Parathyroid adenoma (tissue), 2 donors: Measurements from ENCODE around the gene GRIK3.
"Not testable (repeated sequence)": the region's sequence is repeated elsewhere in the genome, so short reads cannot be mapped to it uniquely, and the experiment has no call there.

Experiments used
- H2AFZ ChIP-seq: fragments of 300-600 bp; sonication (generic); one replicate; pipeline ENCODE4 v1.7.0; 2017; ENCODE audit warnings: antibody characterized with exemption, mild to moderate bottlenecking
- H3K27ac ChIP-seq: fragments of 300-600 bp; sonication (generic); one replicate; pipeline ENCODE4 v1.7.0; 2017
- H3K27me3 ChIP-seq: fragments of 300-600 bp; sonication (generic); one replicate; pipeline ENCODE4 v1.7.0; 2017; ENCODE audit warnings: low read length; ENCODE audit not compliant: control insufficient read depth, insufficient read depth
- H3K36me3 ChIP-seq: fragments of 300-600 bp; sonication (generic); one replicate; pipeline ENCODE4 v1.7.0; 2017; ENCODE audit warnings: low read length; ENCODE audit not compliant: control insufficient read depth, insufficient read depth
- H3K4me1 ChIP-seq: fragments of 300-600 bp; sonication (generic); one replicate; pipeline ENCODE4 v1.7.0; 2017; ENCODE audit warnings: control low read depth
- H3K4me2 ChIP-seq: fragments of 300-600 bp; sonication (generic); one replicate; pipeline ENCODE4 v1.7.0; 2017; ENCODE audit warnings: low read length
- H3K4me3 ChIP-seq: fragments of 300-600 bp; sonication (generic); one replicate; pipeline ENCODE4 v1.7.0; 2017; ENCODE audit warnings: low read depth, low read length
- H3K79me2 ChIP-seq: fragments of 300-600 bp; sonication (generic); one replicate; pipeline ENCODE4 v1.7.0; 2017; ENCODE audit warnings: control low read depth
- H3K9ac ChIP-seq: fragments of 300-600 bp; sonication (generic); one replicate; pipeline ENCODE4 v1.7.0; 2017; ENCODE audit warnings: mild to moderate bottlenecking
- H3K9me3 ChIP-seq: fragments of 300-600 bp; sonication (generic); one replicate; pipeline ENCODE4 v1.7.0; 2017; ENCODE audit warnings: low read length; ENCODE audit not compliant: control insufficient read depth
- TF ChIP-seq, protein P1 (sequence below): fragments of 300-600 bp; sonication (generic); IDR thresholded peaks from one replicate; pipeline ENCODE4 v1.7.0; 2017; ENCODE audit warnings: antibody characterized with exemption, mild to moderate bottlenecking
- donor health status: primary hyperparathyroidism.

GRIK3 gene

DNA sequence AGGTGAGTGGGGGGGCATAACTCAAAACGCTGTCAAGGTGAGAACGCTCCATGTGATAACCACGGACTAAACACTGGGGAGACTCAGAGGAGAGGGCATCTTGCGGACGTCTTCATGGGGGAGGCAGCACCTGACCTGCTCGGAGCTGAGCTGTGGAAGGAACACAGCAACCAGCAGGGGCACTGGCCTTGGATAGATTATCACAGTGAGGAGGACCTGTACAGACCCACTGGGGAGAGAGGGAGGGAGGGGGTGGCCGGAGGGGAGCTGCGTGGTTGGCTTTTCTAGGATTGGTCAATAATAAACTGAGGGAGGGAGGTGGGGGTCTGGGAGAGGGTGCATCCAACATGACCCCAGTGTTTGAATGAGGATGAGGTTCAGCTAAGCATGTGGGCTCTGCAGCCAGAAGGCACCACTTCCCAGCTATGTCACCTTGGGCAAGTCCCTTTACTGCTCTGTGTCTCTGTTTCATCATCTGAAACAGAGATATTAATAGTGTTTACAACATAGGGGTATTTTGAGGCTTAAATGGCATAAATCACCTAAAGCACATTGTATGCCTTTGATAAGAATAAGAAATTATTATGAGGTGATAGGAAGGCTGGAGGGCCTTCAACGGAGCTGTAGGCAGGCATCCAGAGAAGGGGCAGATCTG, 123.3 kb downstream of the GRIK3 start:
- H3K79me2 ChIP-seq = no peaks in the 10 kb centered on the region
- no peak overlapping the region for H3K4me3 ChIP-seq
- no peak overlapping the region for H2AFZ ChIP-seq
- no peaks in the 10 kb centered on the region for H3K9me3 ChIP-seq
- H3K4me2 ChIP-seq = no peak overlapping the region
- no peaks in the 10 kb centered on the region for H3K4me1 ChIP-seq
- TF ChIP-seq, protein P1, sequence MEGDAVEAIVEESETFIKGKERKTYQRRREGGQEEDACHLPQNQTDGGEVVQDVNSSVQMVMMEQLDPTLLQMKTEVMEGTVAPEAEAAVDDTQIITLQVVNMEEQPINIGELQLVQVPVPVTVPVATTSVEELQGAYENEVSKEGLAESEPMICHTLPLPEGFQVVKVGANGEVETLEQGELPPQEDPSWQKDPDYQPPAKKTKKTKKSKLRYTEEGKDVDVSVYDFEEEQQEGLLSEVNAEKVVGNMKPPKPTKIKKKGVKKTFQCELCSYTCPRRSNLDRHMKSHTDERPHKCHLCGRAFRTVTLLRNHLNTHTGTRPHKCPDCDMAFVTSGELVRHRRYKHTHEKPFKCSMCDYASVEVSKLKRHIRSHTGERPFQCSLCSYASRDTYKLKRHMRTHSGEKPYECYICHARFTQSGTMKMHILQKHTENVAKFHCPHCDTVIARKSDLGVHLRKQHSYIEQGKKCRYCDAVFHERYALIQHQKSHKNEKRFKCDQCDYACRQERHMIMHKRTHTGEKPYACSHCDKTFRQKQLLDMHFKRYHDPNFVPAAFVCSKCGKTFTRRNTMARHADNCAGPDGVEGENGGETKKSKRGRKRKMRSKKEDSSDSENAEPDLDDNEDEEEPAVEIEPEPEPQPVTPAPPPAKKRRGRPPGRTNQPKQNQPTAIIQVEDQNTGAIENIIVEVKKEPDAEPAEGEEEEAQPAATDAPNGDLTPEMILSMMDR = no peak
- H3K27me3 ChIP-seq = no peaks in the 10 kb centered on the region
- H3K9ac ChIP-seq = no peak overlapping the region
- no peaks in the 10 kb centered on the region for H3K36me3 ChIP-seq
- H3K27ac ChIP-seq = no peak overlapping the region

DNA sequence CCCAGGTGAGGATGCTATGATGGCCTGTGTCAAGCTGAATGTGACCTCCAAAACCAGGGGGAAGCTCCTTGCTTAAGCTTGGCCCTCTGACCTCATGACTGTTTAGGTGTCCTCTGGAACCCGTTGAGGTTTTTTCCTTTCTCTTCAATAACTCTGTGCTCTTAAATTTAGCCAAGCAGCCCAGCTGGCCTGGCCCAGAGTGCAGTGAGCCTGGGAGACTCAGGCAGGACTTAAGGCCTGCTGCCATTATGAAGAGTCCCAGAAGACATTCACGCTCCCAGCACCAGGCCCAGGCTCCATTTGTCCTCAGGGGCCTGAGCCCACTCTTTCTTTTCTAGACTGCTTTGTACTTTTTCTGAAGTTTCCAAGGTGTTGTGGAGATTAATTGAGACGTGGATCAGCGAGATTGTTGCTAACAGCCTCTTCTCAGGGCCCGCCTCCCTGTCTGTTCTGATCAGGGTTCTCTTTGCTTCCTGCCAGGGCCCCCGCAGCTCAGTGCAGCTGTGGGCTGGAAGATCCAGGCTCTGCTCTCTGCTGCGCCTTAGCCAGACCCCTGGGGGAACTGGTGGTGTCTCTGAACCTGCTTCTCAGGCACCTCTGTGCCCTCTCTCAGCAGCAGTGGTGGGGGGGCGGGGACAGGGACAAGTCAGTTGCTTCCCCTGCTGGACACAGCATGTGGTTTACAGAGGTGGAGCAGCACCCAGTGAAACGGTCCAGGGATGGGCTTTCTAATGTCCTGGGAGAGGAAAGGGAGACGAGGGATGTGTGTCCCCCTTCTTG, 124.2 kb downstream of the GRIK3 start:
- no peak overlapping the region for H2AFZ ChIP-seq
- H3K9me3 ChIP-seq = no peaks in the 10 kb centered on the region
- no peaks in the 10 kb centered on the region for H3K27me3 ChIP-seq
- no peaks in the 10 kb centered on the region for H3K4me1 ChIP-seq
- no peaks in the 10 kb centered on the region for H3K79me2 ChIP-seq
- no peak overlapping the region for H3K4me3 ChIP-seq
- TF ChIP-seq, protein P1 = no peak
- H3K4me2 ChIP-seq = no peak overlapping the region
- H3K36me3 ChIP-seq = no peaks in the 10 kb centered on the region
- H3K9ac ChIP-seq = no peak overlapping the region
- no peak overlapping the region for H3K27ac ChIP-seq

DNA sequence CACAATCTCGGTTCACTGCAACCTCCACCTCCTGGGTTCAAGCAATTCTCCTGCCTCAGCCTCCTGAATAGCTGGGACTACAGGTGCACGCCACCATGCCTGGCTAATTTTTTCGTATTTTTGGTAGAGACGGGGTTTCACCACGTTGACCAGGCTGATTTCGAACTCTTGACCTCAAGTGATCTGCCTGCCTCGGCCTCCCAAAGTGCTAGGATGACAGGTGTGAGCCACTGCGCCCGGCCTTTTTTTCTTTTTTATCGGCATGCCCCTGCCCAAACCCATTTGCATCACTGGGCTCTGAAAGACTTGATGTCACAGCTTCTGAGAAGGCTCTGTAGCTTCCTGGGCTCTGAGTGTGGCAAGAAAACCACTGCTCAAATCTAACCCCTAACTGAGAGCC, 125.0 kb downstream of the GRIK3 start:
- not testable (repeated sequence) for H3K79me2 ChIP-seq, H3K9ac ChIP-seq, H3K4me3 ChIP-seq, H3K4me1 ChIP-seq, H3K27me3 ChIP-seq, H3K4me2 ChIP-seq, H3K27ac ChIP-seq, H3K36me3 ChIP-seq, H2AFZ ChIP-seq, H3K9me3 ChIP-seq

DNA sequence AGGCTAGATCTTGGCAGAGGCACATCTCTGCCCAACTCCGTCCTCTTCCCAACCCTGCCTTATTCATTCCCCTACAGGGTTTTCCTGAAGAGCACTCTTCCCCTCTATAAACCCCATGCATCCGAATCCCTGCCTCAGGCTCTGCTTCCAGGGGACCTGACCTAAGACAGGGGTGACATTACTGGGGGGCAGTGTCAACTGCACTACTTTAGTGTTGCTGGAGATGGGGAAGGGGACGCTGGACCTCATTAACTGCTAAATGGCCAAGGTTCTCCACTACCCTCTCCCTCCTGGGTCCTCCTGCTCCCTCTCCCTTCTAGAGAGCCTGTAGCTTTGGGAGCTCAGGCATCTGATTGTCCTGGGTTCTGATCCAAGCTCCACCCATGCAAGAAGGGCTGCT, 126.2 kb downstream of the GRIK3 start:
- H3K27ac ChIP-seq = no peak overlapping the region

DNA sequence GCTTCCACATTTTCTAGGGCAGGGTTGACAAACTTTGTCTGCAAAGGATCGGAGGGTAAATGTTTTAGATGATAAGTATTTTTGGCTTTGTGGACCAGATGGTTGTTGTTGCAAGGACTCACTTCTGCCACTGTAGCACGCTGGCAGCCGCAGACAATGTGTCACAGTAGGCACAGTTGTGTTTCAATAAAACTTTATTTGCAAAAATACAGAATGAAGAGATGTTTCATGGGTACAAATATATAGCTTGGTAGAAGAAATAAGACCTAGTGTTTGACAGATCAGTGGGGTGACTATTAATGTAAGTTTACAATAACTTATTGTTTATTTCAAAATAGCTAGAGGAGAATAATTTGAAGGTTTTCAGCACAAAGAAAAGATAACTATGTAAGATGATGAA, 127.8 kb downstream of the GRIK3 start:
- Histone ChIP-seq H3K79me2 (no peaks in the 10 kb centered on the region), H3K4me3 (no peak overlapping the region), H2AFZ (no peak overlapping the region), H3K9ac (no peak overlapping the region), H3K4me1 (no peaks in the 10 kb centered on the region), H3K27ac (no peak overlapping the region), H3K27me3 (no peaks in the 10 kb centered on the region), H3K36me3 (no peaks in the 10 kb centered on the region), H3K4me2 (no peak overlapping the region), H3K9me3 (no peaks in the 10 kb centered on the region)
- TF ChIP-seq, protein P1 = no peak

More for the DNA sequence above, 126.2 kb downstream of the GRIK3 start:
- H3K36me3 ChIP-seq = no peaks in the 10 kb centered on the region
- no peaks in the 10 kb centered on the region for H3K4me1 ChIP-seq
- H3K4me3 ChIP-seq = no peak overlapping the region
- H3K4me2 ChIP-seq = no peak overlapping the region
- no peak overlapping the region for H2AFZ ChIP-seq
- no peaks in the 10 kb centered on the region for H3K27me3 ChIP-seq
- no peaks in the 10 kb centered on the region for H3K9me3 ChIP-seq
- TF ChIP-seq, protein P1 = no peak
- H3K9ac ChIP-seq = no peak overlapping the region
- no peaks in the 10 kb centered on the region for H3K79me2 ChIP-seq
